Activated CD8-positive, alpha-beta memory T cell treated with anti-CD3 and anti-CD28 coated beads, Interleukin-2, amount 10 ng/mL, durations not matched to agents 7 days and 5 days (primary cell): ENCODE data around the gene SLC2A9. TPM values are rescaled to one million over a fixed set of nuclear protein-coding genes. Genes with fewer than 3 reads are reported as not detected.

Source experiments
- ATAC-seq: fragments of 150-1000 bp; cut with Tn5 transposase; one replicate; pipeline ENCODE4 v1.10.0; 2021; ENCODE audit warnings: moderate library complexity
- CTCF ChIA-PET: fragments of 350-600 bp; sonication (Branson Sonifier 250); formaldehyde crosslinking; loops from one replicate; lab custom pipeline; 2021; ENCODE audit warnings: antibody characterized with exemption; lab: Charles Lee
- DNase-seq: peaks from one replicate; pipeline ENCODE4 v3.0.0-alpha.2; 2020
- H3K27ac Mint-ChIP-seq: one replicate; pipeline ENCODE4 v1.8.0; 2021; ENCODE audit warnings: mild to moderate bottlenecking, mixed read lengths
- H3K27me3 Mint-ChIP-seq: one replicate; pipeline ENCODE4 v1.8.0; 2021; ENCODE audit warnings: mixed read lengths
- H3K36me3 Mint-ChIP-seq: one replicate; pipeline ENCODE4 v1.8.0; 2021; ENCODE audit warnings: mild to moderate bottlenecking, mixed read lengths
- H3K4me1 Mint-ChIP-seq: one replicate; pipeline ENCODE4 v1.8.0; 2021; ENCODE audit warnings: mixed read lengths
- H3K4me3 Mint-ChIP-seq: one replicate; pipeline ENCODE4 v1.8.0; 2021; ENCODE audit warnings: mild to moderate bottlenecking, moderate library complexity, mixed read lengths
- H3K9me3 Mint-ChIP-seq: one replicate; pipeline ENCODE4 v1.8.0; 2022; ENCODE audit warnings: low read depth, mixed read lengths
- total RNA-seq, 2 experiments: library from RNA; stranded (reverse); gene quantifications; one replicate each; pipeline ENCODE4 v1.2.3, GENCODE V29; 2021

SLC2A9 gene
- total RNA-seq, 2 experiments from 2014 or later = 1.4 to 3.8 TPM

GRCh38 chr4:10023050-10023419 lies 1.7 kb upstream of the SLC2A9 start:
- Mint-ChIP-seq H3K4me1 (peaks cover 14% of the 10 kb centered on the region), H3K27me3 (peaks cover 22% of the 10 kb centered on the region), H3K27ac (no peak overlapping the region), H3K36me3 (no peaks in the 10 kb centered on the region), H3K4me3 (no peak overlapping the region), H3K9me3 (no peaks in the 10 kb centered on the region)
- ATAC-seq (no peak), DNase-seq (no peak)
- CTCF ChIA-PET = interaction anchor here (1.1 to 1.6 kb wide), 2 partner anchors 9 to 11 kb away, joined by 4 read pairs; no protein-coding TSS in a partner anchor

GRCh38 chr4:10022346-10023049 lies 1.2 kb upstream of the SLC2A9 start:
- CTCF ChIA-PET = interaction anchor here (1.1 to 1.6 kb wide), 2 partner anchors 8 to 11 kb away, joined by 4 read pairs; no protein-coding TSS in a partner anchor
- DNase-seq (no peak), ATAC-seq (no peak)
- H3K36me3 Mint-ChIP-seq = no peaks in the 10 kb centered on the region
- no peak overlapping the region for H3K4me3 Mint-ChIP-seq
- H3K27me3 Mint-ChIP-seq = peaks cover 19% of the 10 kb centered on the region
- H3K4me1 Mint-ChIP-seq = peaks cover 17% of the 10 kb centered on the region
- no peaks in the 10 kb centered on the region for H3K9me3 Mint-ChIP-seq
- H3K27ac Mint-ChIP-seq = no peak overlapping the region

- Mint-ChIP-seq H3K36me3 (no peaks in the 10 kb centered on the region), H3K9me3 (no peaks in the 10 kb centered on the region), H3K4me3 (no peak overlapping the region), H3K27ac (no peak overlapping the region), H3K4me1 (peaks cover 17% of the 10 kb centered on the region), H3K27me3 (peaks cover 15% of the 10 kb centered on the region)
- CTCF ChIA-PET = no interaction called here
- ATAC-seq = no peak
- no peak for DNase-seq
These were observed 341 bp upstream of the SLC2A9 start for GRCh38 chr4:10021653-10022023.

DNA sequence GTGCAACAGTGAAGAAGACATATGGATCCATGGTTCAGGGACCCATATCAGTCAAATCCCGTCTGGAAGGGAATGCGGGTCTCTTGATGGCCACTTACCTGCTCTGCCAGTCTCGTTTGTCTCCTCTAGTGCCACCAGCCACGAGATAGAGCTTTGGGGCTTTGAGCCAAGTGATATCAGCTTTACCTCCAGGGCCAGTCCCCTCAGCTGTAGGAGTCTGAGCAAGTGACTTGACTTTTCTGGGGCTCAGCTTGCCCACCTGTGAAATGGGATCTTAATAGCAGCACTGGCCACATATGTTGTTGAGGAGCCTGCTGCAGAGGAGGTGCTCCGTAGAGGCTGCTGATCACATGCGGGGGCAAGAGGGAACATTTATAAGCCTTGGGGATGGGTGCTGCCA lies 1.2 kb downstream of the SLC2A9 start:
- no peaks in the 10 kb centered on the region for H3K36me3 Mint-ChIP-seq
- ATAC-seq (no peak), DNase-seq (no peak)
- CTCF ChIA-PET = interaction anchor here (1.0 to 1.6 kb wide), 4 partner anchors 8 to 317 kb away, joined by 3 to 6 read pairs (median 5); no protein-coding TSS in a partner anchor
- H3K4me3 Mint-ChIP-seq = no peak overlapping the region
- no peaks in the 10 kb centered on the region for H3K9me3 Mint-ChIP-seq
- H3K27me3 Mint-ChIP-seq = peaks cover 3% of the 10 kb centered on the region
- peaks cover 21% of the 10 kb centered on the region for H3K4me1 Mint-ChIP-seq
- H3K27ac Mint-ChIP-seq = no peak overlapping the region

- H3K27ac Mint-ChIP-seq = peak overlapping the region; percentile 91
- H3K27me3 Mint-ChIP-seq = peaks cover 3% of the 10 kb centered on the region
- H3K4me3 Mint-ChIP-seq = peak overlapping the region; percentile 82
- H3K36me3 Mint-ChIP-seq = no peaks in the 10 kb centered on the region
- H3K9me3 Mint-ChIP-seq = no peaks in the 10 kb centered on the region
- DNase-seq = no peak
- no peak for ATAC-seq
- H3K4me1 Mint-ChIP-seq = peaks cover 24% of the 10 kb centered on the region
- CTCF ChIA-PET = interaction anchor here (0.6 to 1.6 kb wide), 13 partner anchors 8 to 316 kb away, joined by 3 to 7 read pairs (median 4); no protein-coding TSS in a partner anchor
These were observed 1.7 kb downstream of the SLC2A9 start for GRCh38 chr4:10019521-10020051.

- Mint-ChIP-seq H3K4me1 (peaks cover 30% of the 10 kb centered on the region), H3K27ac (peak overlapping the region; percentile 91), H3K4me3 (peak overlapping the region; percentile 82), H3K9me3 (no peaks in the 10 kb centered on the region), H3K27me3 (peaks cover under 1% of the 10 kb centered on the region), H3K36me3 (no peaks in the 10 kb centered on the region)
- DNase-seq (peak; percentile 96), ATAC-seq (peak; percentile 100)
- CTCF ChIA-PET = interaction anchor here (0.6 to 1.6 kb wide), 13 partner anchors 9 to 316 kb away, joined by 3 to 7 read pairs (median 4); no protein-coding TSS in a partner anchor
These were observed 2.4 kb downstream of the SLC2A9 start for GRCh38 chr4:10018818-10019461.

DNA sequence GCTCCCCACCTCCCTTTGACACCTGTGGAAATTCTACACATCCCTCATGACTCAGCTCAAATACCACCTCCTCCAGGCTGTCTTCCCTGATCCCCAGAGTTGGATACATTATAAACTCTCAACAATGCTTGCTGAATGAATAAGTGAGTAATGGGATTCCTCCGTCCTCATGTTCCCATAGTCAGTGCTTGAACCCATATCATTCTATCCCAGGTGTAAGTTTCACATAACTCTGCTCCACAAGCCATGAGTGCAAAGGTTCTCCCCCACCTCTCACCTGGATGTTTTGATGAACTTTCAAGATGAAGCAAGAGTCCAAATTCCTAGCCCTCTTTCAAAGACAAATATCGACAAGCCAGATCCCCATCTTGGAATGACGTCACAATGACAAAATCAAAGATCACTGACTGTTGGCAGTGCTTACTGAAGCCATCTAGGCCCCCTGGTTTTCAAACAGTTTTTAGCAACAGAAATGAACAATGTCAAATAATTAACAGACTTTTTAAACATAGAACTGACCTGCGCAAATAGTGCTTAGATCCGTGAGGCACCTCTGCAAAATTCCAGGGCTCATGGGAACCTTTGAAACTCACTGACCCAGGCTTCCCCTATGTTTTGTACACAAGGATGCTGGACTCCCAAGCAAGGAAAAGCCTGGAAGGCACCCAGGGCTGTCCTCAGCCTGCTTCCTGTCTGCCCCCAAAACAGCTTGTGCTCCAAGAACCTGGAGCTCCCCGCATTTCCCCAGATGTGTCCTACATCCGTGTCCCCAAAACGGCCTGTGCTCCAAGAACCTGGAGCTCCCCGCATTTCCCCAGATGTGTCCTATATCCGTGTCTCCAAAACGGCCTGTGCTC lies 4.0 kb downstream of the SLC2A9 start:
- Mint-ChIP-seq H3K27ac (peak overlapping the region; percentile 17), H3K4me1 (peaks cover 31% of the 10 kb centered on the region), H3K4me3 (no peak overlapping the region), H3K9me3 (no peaks in the 10 kb centered on the region), H3K36me3 (no peaks in the 10 kb centered on the region), H3K27me3 (no peaks in the 10 kb centered on the region)
- CTCF ChIA-PET = interaction anchor here (0.9 to 4.8 kb wide), 6 partner anchors 9 to 254 kb away, joined by 3 to 93 read pairs (median 4); no protein-coding TSS in a partner anchor
- DNase-seq = no peak
- no peak for ATAC-seq

GRCh38 chr4:10016169-10016568 lies 5.1 kb downstream of the SLC2A9 start:
- Mint-ChIP-seq H3K4me1 (peaks cover 35% of the 10 kb centered on the region), H3K36me3 (no peaks in the 10 kb centered on the region), H3K4me3 (no peak overlapping the region), H3K9me3 (no peaks in the 10 kb centered on the region), H3K27me3 (no peaks in the 10 kb centered on the region), H3K27ac (no peak overlapping the region)
- no peak for ATAC-seq
- CTCF ChIA-PET = interaction anchor here (0.9 to 4.8 kb wide), 8 partner anchors 8 to 312 kb away, joined by 3 to 93 read pairs (median 8); no protein-coding TSS in a partner anchor
- DNase-seq = no peak

DNA sequence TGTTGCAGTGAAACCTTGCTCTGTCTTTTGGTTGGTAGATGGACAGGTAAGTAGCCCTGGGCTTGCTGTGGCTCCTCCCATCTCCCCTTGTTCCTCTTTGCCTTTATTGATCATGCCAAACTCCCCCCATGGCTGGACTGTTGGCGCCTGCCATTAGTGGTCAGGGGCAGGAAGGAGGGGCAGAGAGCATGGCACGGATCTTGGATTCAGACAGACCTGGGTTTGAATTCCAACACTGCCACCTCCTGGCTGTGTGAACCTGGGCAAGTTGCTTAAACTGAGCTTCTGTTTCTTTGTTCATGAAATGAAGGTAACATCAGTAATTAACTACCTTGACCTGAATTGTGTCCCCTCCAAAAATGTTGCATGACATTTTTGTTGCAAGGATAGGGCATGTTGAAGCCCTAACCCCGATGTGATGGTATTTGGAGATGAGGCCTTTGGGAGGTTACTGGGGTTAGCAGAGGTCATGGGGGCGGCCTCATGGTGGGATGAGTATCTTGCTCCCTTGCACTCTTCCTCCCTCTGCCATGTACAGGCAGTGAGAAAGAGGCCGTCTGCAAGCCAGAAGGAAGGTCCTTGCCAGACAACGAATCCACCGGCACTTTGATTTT lies 6.0 kb downstream of the SLC2A9 start:
- Mint-ChIP-seq H3K4me3 (no peak overlapping the region), H3K27me3 (no peaks in the 10 kb centered on the region), H3K36me3 (no peaks in the 10 kb centered on the region), H3K9me3 (no peaks in the 10 kb centered on the region), H3K27ac (peak overlapping the region; percentile 2), H3K4me1 (peaks cover 40% of the 10 kb centered on the region)
- CTCF ChIA-PET = interaction anchor here (0.6 to 4.8 kb wide), 22 partner anchors 8 to 323 kb away, joined by 3 to 93 read pairs (median 4); no protein-coding TSS in a partner anchor
- peak; percentile 74 for DNase-seq
- no peak for ATAC-seq

DNA sequence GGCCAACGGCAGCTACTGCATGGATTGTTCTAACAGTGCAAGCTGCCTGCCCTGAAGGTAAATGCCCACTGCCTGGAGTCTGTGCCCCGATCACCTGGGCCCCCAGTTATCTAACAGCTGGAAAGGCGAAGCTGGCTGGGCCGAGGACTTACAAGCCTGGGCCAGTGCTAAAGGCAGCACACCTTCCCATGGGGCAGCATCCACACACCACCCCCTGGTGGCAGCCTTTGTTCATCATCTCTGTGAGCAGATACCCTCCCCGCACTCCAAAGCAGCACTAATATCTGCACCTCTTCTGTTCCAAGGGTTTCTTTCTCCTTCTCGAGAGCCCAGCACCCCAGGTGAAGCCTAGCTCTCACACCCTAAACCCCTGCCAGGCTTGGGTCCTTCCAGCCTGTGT lies 7.6 kb downstream of the SLC2A9 start:
- Mint-ChIP-seq H3K4me3 (no peak overlapping the region), H3K9me3 (no peaks in the 10 kb centered on the region), H3K27ac (no peak overlapping the region), H3K27me3 (no peaks in the 10 kb centered on the region), H3K36me3 (no peaks in the 10 kb centered on the region), H3K4me1 (peaks cover 42% of the 10 kb centered on the region)
- DNase-seq = peak; percentile 66
- CTCF ChIA-PET = interaction anchor here (0.8 to 4.8 kb wide), 18 partner anchors 9 to 323 kb away, joined by 3 to 93 read pairs (median 4); no protein-coding TSS in a partner anchor
- ATAC-seq = peak; percentile 63

DNA sequence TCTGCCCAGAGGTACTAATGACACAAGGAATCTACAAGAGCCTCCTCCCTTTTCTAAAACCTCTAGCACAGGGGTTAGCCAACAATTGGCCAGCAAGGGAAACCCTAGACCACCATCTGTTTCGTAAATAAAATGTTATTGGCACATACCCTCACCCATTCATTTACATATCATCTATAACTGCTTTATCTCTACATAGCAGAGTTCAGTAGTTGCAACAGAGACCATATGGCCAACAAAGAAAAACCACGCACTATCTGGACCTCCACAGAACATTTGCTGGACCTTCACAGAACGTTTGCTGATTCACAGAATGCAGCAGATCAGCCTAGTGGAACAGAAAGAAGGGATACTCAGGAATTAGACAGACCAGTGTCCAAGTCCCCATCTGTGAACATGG lies 9.4 kb downstream of the SLC2A9 start:
- CTCF ChIA-PET = interaction anchor here (4.7 kb wide), 1 partner anchor 307 kb away, joined by 42 read pairs; no protein-coding TSS in a partner anchor
- Mint-ChIP-seq H3K36me3 (no peaks in the 10 kb centered on the region), H3K9me3 (no peaks in the 10 kb centered on the region), H3K4me1 (peaks cover 55% of the 10 kb centered on the region), H3K27ac (no peak overlapping the region), H3K27me3 (no peaks in the 10 kb centered on the region), H3K4me3 (no peak overlapping the region)
- no peak for ATAC-seq
- no peak for DNase-seq

DNA sequence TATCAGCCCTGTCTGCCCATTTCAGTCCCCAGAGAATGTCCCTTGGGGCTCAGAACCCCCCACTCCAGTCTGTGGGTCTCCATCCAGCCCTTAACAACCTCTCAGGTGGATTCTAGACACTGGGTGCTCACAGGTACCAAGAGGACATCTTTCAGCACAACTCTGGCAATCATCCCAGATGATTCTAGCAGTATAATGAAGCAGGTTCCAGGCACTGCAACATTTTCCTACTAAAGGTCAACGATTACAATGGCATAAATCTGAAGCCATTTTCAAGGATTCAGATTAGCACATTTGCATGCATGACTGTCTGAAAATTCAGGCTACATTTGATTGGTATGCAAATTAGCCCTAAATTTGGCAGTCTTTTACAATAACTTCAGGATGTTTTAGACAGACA lies 10.0 kb downstream of the SLC2A9 start:
- no peak overlapping the region for H3K27ac Mint-ChIP-seq
- DNase-seq (no peak), ATAC-seq (no peak)
- H3K4me3 Mint-ChIP-seq = no peak overlapping the region
- H3K4me1 Mint-ChIP-seq = peaks cover 61% of the 10 kb centered on the region
- H3K27me3 Mint-ChIP-seq = no peaks in the 10 kb centered on the region
- no peaks in the 10 kb centered on the region for H3K9me3 Mint-ChIP-seq
- CTCF ChIA-PET = interaction anchor here (0.6 to 1.1 kb wide), 2 partner anchors 94 to 308 kb away, joined by 3 to 4 read pairs; no protein-coding TSS in a partner anchor
- H3K36me3 Mint-ChIP-seq = peaks cover under 1% of the 10 kb centered on the region
